Measurements from ENCODE around the gene FGF18. TPM values are rescaled to one million over a fixed set of nuclear protein-coding genes. Genes with fewer than 3 reads are reported as not detected.

The FGF18 gene
- total and polyA plus RNA-seq, 2 of the 4 experiments (the other 2 are of a cell fraction) = 0.15 TPM; not detected in 1

- TF ChIP-seq RFX5 (IDR thresholded peaks at IDR 0.05; ENCODE audit: low read depth, low read length) (no peak), MAZ (IDR thresholded peaks at IDR 0.05; ENCODE audit: borderline replicate concordance, low read depth, low read length) (peak; percentile 44; the same call in 1 of the 2 replicates)
Measured at GRCh38 chr5:171445644-171446516, 26.4 kb downstream of the FGF18 start (continued).

GRCh38 chr5:171447226-171447625 lies 27.8 kb downstream of the FGF18 start:
- in situ Hi-C loops (cut with MboI; ENCODE audit: low sequenced_read_pairs) (loop anchor here (25.0 kb wide), 1 partner anchor 415 kb away; no protein-coding TSS in a partner anchor), dilution Hi-C loops (cut with HindIII; ENCODE audit: low sequenced_read_pairs, unreplicated experiment) (no loop called here), intact Hi-C loops (cut with micrococcal nuclease) (no loop called here)
- no peak overlapping the region for H3K9ac ChIP-seq (ENCODE audit: low read depth, low read length)
- DNase-seq (no peak), ATAC-seq (ENCODE audit: low read depth) (no peak)
- peaks cover 4% of the 10 kb centered on the region; the same call in 1 of the 2 replicates for H3K9me1 ChIP-seq (ENCODE audit: insufficient read depth, low read length)
- H3K27me3 ChIP-seq (ENCODE audit: control insufficient read depth, insufficient read depth, low read length) = no peaks in the 10 kb centered on the region
- no peak overlapping the region for H3K4me2 ChIP-seq (ENCODE audit: low read depth, low read length)
- ChIA-PET CTCF (no interaction called here), POLR2A (ENCODE audit: unreplicated experiment) (no interaction called here)
- no peak overlapping the region for H3K4ac ChIP-seq (ENCODE audit: low read depth, low read length)
- H3K9me3 ChIP-seq (ENCODE audit: control insufficient read depth, insufficient read depth, low read length) = no peaks in the 10 kb centered on the region
- BruUV-seq (replicated peaks) = no TSS peak
- H4K5ac ChIP-seq (ENCODE audit: low read depth, low read length) = no peak overlapping the region
- H2BK15ac ChIP-seq (ENCODE audit: low read depth, low read length) = no peak overlapping the region
- no peak overlapping the region for H2AK9ac ChIP-seq (replicated peaks; ENCODE audit: low read depth, low read length, poor library complexity)
- no peaks in the 10 kb centered on the region for H3K79me1 ChIP-seq (ENCODE audit: low read depth in 1 of 2, low read length in 2 of 2)
- no peak overlapping the region for H4K91ac ChIP-seq (ENCODE audit: insufficient read depth, low read depth, low read length)
- no peak overlapping the region for H3K56ac ChIP-seq (ENCODE audit: extremely low read depth, insufficient read depth, low read length)
- H3K18ac ChIP-seq (ENCODE audit: low read depth, low read length) = no peak overlapping the region
- no peak overlapping the region for H3K14ac ChIP-seq (replicated peaks; ENCODE audit: low read depth, low read length)
- H2BK5ac ChIP-seq (ENCODE audit: low read depth, low read length, poor library complexity, severe bottlenecking) = no peak overlapping the region
- no peak overlapping the region for H4K8ac ChIP-seq (ENCODE audit: low read depth in 2 of 2, low read length in 2 of 2)
- H4K20me1 ChIP-seq (ENCODE audit: insufficient read depth, low read length) = no peaks in the 10 kb centered on the region
- no peak overlapping the region for H2AK5ac ChIP-seq (ENCODE audit: low read depth, low read length)
- H3K23ac ChIP-seq (ENCODE audit: low read depth, low read length) = no peak overlapping the region
- no peak overlapping the region for H2BK120ac ChIP-seq (ENCODE audit: low read depth, low read length)
- peaks cover 9% of the 10 kb centered on the region; the same call in 1 of the 2 replicates for H3K4me1 ChIP-seq (ENCODE audit: control insufficient read depth, insufficient read depth, low read length)
- no peak overlapping the region for H3K4me3 ChIP-seq (ENCODE audit: insufficient read depth, low read depth, low read length)
- H3K27ac ChIP-seq (ENCODE audit: insufficient read depth, low read length) = no peak overlapping the region
- no peak overlapping the region for H2AFZ ChIP-seq (replicated peaks; ENCODE audit: low read length, poor library complexity)
- no CpG with 5 or more reads among the region's 5 CpGs for WGBS, 2 experiments (ENCODE audit: extremely low coverage in 2 of 2, insufficient read length in 1 of 2)
- no peak overlapping the region for H2BK20ac ChIP-seq (ENCODE audit: low read depth, low read length)
- H3K36me3 ChIP-seq (ENCODE audit: control insufficient read depth, insufficient read depth, low read length) = no peaks in the 10 kb centered on the region
- no peak for TF ChIP-seq RCOR1 (IDR thresholded peaks at IDR 0.05; ENCODE audit: insufficient replicate concordance, low read length)
- no peak for TF ChIP-seq MXI1 (IDR thresholded peaks at IDR 0.05; ENCODE audit: borderline replicate concordance, low read depth, low read length)
- no peak for TF ChIP-seq RFX5 (IDR thresholded peaks at IDR 0.05; ENCODE audit: low read depth, low read length)
- TF ChIP-seq MAZ (IDR thresholded peaks at IDR 0.05; ENCODE audit: borderline replicate concordance, low read depth, low read length) = no peak
- TF ChIP-seq POLR2A (IDR thresholded peaks at IDR 0.05; ENCODE audit: low read depth, low read length) = no peak
- TF ChIP-seq, protein P1, sequence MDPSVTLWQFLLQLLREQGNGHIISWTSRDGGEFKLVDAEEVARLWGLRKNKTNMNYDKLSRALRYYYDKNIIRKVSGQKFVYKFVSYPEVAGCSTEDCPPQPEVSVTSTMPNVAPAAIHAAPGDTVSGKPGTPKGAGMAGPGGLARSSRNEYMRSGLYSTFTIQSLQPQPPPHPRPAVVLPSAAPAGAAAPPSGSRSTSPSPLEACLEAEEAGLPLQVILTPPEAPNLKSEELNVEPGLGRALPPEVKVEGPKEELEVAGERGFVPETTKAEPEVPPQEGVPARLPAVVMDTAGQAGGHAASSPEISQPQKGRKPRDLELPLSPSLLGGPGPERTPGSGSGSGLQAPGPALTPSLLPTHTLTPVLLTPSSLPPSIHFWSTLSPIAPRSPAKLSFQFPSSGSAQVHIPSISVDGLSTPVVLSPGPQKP (IDR thresholded peaks at IDR 0.05; ENCODE audit: borderline replicate concordance, low read depth, low read length) = no peak
- TF ChIP-seq NFE2L2 (IDR thresholded peaks at IDR 0.05; ENCODE audit: low read depth, low read length) = no peak
- TF ChIP-seq CEBPB (IDR thresholded peaks at IDR 0.05; ENCODE audit: low read depth, low read length) = no peak
- no peak for TF ChIP-seq MAFK (IDR thresholded peaks at IDR 0.05; ENCODE audit: low read depth, low read length)
- TF ChIP-seq USF2 (IDR thresholded peaks at IDR 0.05; ENCODE audit: low read depth, low read length) = no peak
- no peak for TF ChIP-seq CTCF (conservative IDR thresholded peaks at IDR 0.05; ENCODE audit: low read depth, low read length)
- no peak for TF ChIP-seq RAD21 (IDR thresholded peaks at IDR 0.05; ENCODE audit: low read length)
